ENCODE results near the gene TPRG1.

Gene TPRG1

GRCh38 chr3:189273736-189274135 is 102.0 kb downstream of the TPRG1 start:
- in situ Hi-C loops (cut with MboI; ENCODE audit: low sequenced_read_pairs) = loop anchor here (25.0 kb wide), 1 partner anchor 939 kb away; no protein-coding TSS in a partner anchor

- in situ Hi-C loops (cut with MboI; ENCODE audit: low sequenced_read_pairs) = no loop called here
Measured at GRCh38 chr3:189275182-189275581, 103.4 kb downstream of the TPRG1 start.

- in situ Hi-C loops (cut with MboI; ENCODE audit: low sequenced_read_pairs) = no loop called here
Measured at GRCh38 chr3:189275852-189276251, 104.1 kb downstream of the TPRG1 start.

- in situ Hi-C loops (cut with MboI; ENCODE audit: low sequenced_read_pairs) = no loop called here
Measured at GRCh38 chr3:189276444-189277219, 104.9 kb downstream of the TPRG1 start.

- in situ Hi-C loops (cut with MboI; ENCODE audit: low sequenced_read_pairs) = no loop called here
Measured at GRCh38 chr3:189277711-189278110, 105.9 kb downstream of the TPRG1 start.

- in situ Hi-C loops (cut with MboI; ENCODE audit: low sequenced_read_pairs) = no loop called here
Measured at GRCh38 chr3:189278221-189278620, 106.5 kb downstream of the TPRG1 start.

GRCh38 chr3:189282189-189282588 is 110.4 kb downstream of the TPRG1 start:
- in situ Hi-C loops (cut with MboI; ENCODE audit: low sequenced_read_pairs) = no loop called here

GRCh38 chr3:189282741-189283140 is 111.0 kb downstream of the TPRG1 start:
- in situ Hi-C loops (cut with MboI; ENCODE audit: low sequenced_read_pairs) = no loop called here

- in situ Hi-C loops (cut with MboI; ENCODE audit: low sequenced_read_pairs) = no loop called here
Measured at GRCh38 chr3:189286188-189286587, 114.4 kb downstream of the TPRG1 start.

- in situ Hi-C loops (cut with MboI; ENCODE audit: low sequenced_read_pairs) = no loop called here
Measured at GRCh38 chr3:189286916-189287315, 115.1 kb downstream of the TPRG1 start.

- in situ Hi-C loops (cut with MboI; ENCODE audit: low sequenced_read_pairs) = no loop called here
Measured at GRCh38 chr3:189288348-189289235, 116.8 kb downstream of the TPRG1 start.

- in situ Hi-C loops (cut with MboI; ENCODE audit: low sequenced_read_pairs) = no loop called here
Measured at GRCh38 chr3:189289251-189289650, 117.5 kb downstream of the TPRG1 start.

GRCh38 chr3:189292667-189293484 is 121.1 kb downstream of the TPRG1 start:
- in situ Hi-C loops (cut with MboI; ENCODE audit: low sequenced_read_pairs) = no loop called here

- in situ Hi-C loops (cut with MboI; ENCODE audit: low sequenced_read_pairs) = no loop called here
Measured at GRCh38 chr3:189294649-189295048, 122.9 kb downstream of the TPRG1 start.

GRCh38 chr3:189295089-189295488 is 123.3 kb downstream of the TPRG1 start:
- in situ Hi-C loops (cut with MboI; ENCODE audit: low sequenced_read_pairs) = no loop called here

- in situ Hi-C loops (cut with MboI; ENCODE audit: low sequenced_read_pairs) = no loop called here
Measured at GRCh38 chr3:189297932-189298331, 126.2 kb downstream of the TPRG1 start.

GRCh38 chr3:189298469-189299375 is 127.0 kb downstream of the TPRG1 start:
- in situ Hi-C loops (cut with MboI; ENCODE audit: low sequenced_read_pairs) = no loop called here

GRCh38 chr3:189300345-189300744 is 128.6 kb downstream of the TPRG1 start:
- in situ Hi-C loops (cut with MboI; ENCODE audit: low sequenced_read_pairs) = no loop called here

GRCh38 chr3:189301479-189301878 is 129.7 kb downstream of the TPRG1 start:
- in situ Hi-C loops (cut with MboI; ENCODE audit: low sequenced_read_pairs) = no loop called here

GRCh38 chr3:189303584-189303983 is 131.8 kb downstream of the TPRG1 start:
- in situ Hi-C loops (cut with MboI; ENCODE audit: low sequenced_read_pairs) = no loop called here

Data from HL-60/S4 (cell line).